HG02623 (cell line): ENCODE measurements around the gene RAD52.

ENCODE experiments used
- ATAC-seq: cut with Tn5 transposase; IDR thresholded peaks from one replicate; pipeline ENCODE4 v1.9.1; 2021; ENCODE audit warnings: moderate library complexity; ENCODE audit not compliant: unreplicated experiment

The RAD52 gene

GRCh38 chr12:916240-916639, 33.3 kb downstream of the RAD52 start:
- ATAC-seq = no peak

GRCh38 chr12:915090-915489, 34.4 kb downstream of the RAD52 start:
- ATAC-seq = no peak

- no peak for ATAC-seq
Measured at GRCh38 chr12:913919-914698, 35.4 kb downstream of the RAD52 start.

- ATAC-seq = no peak
Measured at GRCh38 chr12:912466-913235, 36.8 kb downstream of the RAD52 start.

- no peak for ATAC-seq
Measured at GRCh38 chr12:911191-911826, 38.2 kb downstream of the RAD52 start.

- no peak for ATAC-seq
Measured at GRCh38 chr12:910416-910815, 39.1 kb downstream of the RAD52 start.

- ATAC-seq = no peak
Measured at GRCh38 chr12:909861-910260, 39.6 kb downstream of the RAD52 start.

GRCh38 chr12:907413-908185, 41.9 kb downstream of the RAD52 start:
- no peak for ATAC-seq

- no peak for ATAC-seq
Measured at GRCh38 chr12:906062-906585, 43.4 kb downstream of the RAD52 start.

GRCh38 chr12:905261-906031, 44.0 kb downstream of the RAD52 start:
- ATAC-seq = no peak

- ATAC-seq = no peak
Measured at GRCh38 chr12:904010-904414, 45.5 kb downstream of the RAD52 start.

- no peak for ATAC-seq
Measured at GRCh38 chr12:903055-903454, 46.4 kb downstream of the RAD52 start.

GRCh38 chr12:902581-902980, 46.9 kb downstream of the RAD52 start:
- ATAC-seq = no peak

- no peak for ATAC-seq
Measured at GRCh38 chr12:897386-897785, 52.1 kb downstream of the RAD52 start.

- ATAC-seq = no peak
Measured at GRCh38 chr12:896031-896430, 53.5 kb downstream of the RAD52 start.

GRCh38 chr12:894226-894625, 55.3 kb downstream of the RAD52 start:
- no peak for ATAC-seq

- ATAC-seq = no peak
Measured at GRCh38 chr12:886206-886605, 63.3 kb downstream of the RAD52 start.

GRCh38 chr12:885701-886100, 63.8 kb downstream of the RAD52 start:
- no peak for ATAC-seq

- ATAC-seq = no peak
Measured at GRCh38 chr12:884746-885414, 64.6 kb downstream of the RAD52 start.

- ATAC-seq = no peak
Measured at GRCh38 chr12:880656-881055, 68.8 kb downstream of the RAD52 start.
